GM23338 (cell line): ENCODE data around the gene GCSH. TPM values are rescaled to one million over a fixed set of nuclear protein-coding genes. Genes with fewer than 3 reads are reported as not detected.

Experiments used
- ATAC-seq: fragments of 200-7000 bp; cut with Tn5 transposase; 3 replicates; pipeline ENCODE4 v1.9.1; 2020
- DNase-seq: peaks from one replicate; pipeline ENCODE4 v3.0.0-alpha.2; 2015; ENCODE audit warnings: low spot score
- H2AFZ ChIP-seq: fragments of 200-600 bp; sonication (generic); 2 replicates; pipeline ENCODE4 v1.8.0; 2016; ENCODE audit warnings: antibody characterized with exemption, mild to moderate bottlenecking, moderate library complexity
- H3F3A ChIP-seq: fragments of 200-600 bp; sonication (generic); replicated peaks from 2 replicates; pipeline ENCODE4 v1.8.0; 2017; ENCODE audit warnings: antibody characterized with exemption, mixed run types, low read depth
- H3K27ac ChIP-seq: fragments of 200-600 bp; sonication (generic); 2 replicates; pipeline ENCODE4 v1.6.1; 2016; ENCODE audit warnings: low read depth
- H3K27me3 ChIP-seq: fragments of 200-600 bp; sonication (generic); 2 replicates; pipeline ENCODE4 v1.8.0; 2016; ENCODE audit warnings: mild to moderate bottlenecking, mixed run types, moderate library complexity; ENCODE audit not compliant: insufficient read depth
- H3K36me3 ChIP-seq: fragments of 200-600 bp; sonication (generic); 2 replicates; pipeline ENCODE4 v1.8.0; 2016; ENCODE audit warnings: mild to moderate bottlenecking; ENCODE audit not compliant: insufficient read depth
- H3K4me1 ChIP-seq: fragments of 200-600 bp; sonication (generic); 2 replicates; pipeline ENCODE4 v1.8.0; 2016; ENCODE audit warnings: mild to moderate bottlenecking, moderate library complexity; ENCODE audit not compliant: insufficient read depth
- H3K4me2 ChIP-seq: fragments of 200-600 bp; sonication (generic); 2 replicates; pipeline ENCODE4 v1.7.1; 2017; ENCODE audit warnings: mixed run types
- H3K4me3 ChIP-seq: fragments of 200-600 bp; sonication (generic); 2 replicates; pipeline ENCODE4 v1.6.1; 2016; ENCODE audit warnings: mixed run types
- H3K79me2 ChIP-seq: fragments of 200-600 bp; sonication (generic); replicated peaks from 2 replicates; pipeline ENCODE4 v1.8.0; 2017; ENCODE audit warnings: mild to moderate bottlenecking; ENCODE audit not compliant: insufficient read depth
- H3K9me2 ChIP-seq: fragments of 200-600 bp; sonication (generic); 2 replicates; pipeline ENCODE4 v1.8.0; 2017; ENCODE audit not compliant: insufficient read depth
- H4K20me1 ChIP-seq: fragments of 200-600 bp; sonication (generic); replicated peaks from 2 replicates; pipeline ENCODE4 v1.8.0; 2017; ENCODE audit warnings: mild to moderate bottlenecking; ENCODE audit not compliant: insufficient read depth
- H3K27ac Mint-ChIP-seq: 2 replicates; pipeline ENCODE4 v1.8.0; 2020; ENCODE audit warnings: inconsistent platforms, mild to moderate bottlenecking, moderate library complexity, mixed read lengths
- H3K27me3 Mint-ChIP-seq: 3 replicates; pipeline ENCODE4 v1.8.0; 2022; ENCODE audit warnings: low read depth, mild to moderate bottlenecking, moderate library complexity, mixed read lengths, inconsistent platforms; ENCODE audit not compliant: insufficient read depth, poor library complexity
- H3K36me3 Mint-ChIP-seq: 3 replicates; pipeline ENCODE4 v1.8.0; 2021; ENCODE audit warnings: low read depth, mild to moderate bottlenecking, inconsistent platforms, moderate library complexity, mixed read lengths
- H3K4me1 Mint-ChIP-seq: 3 replicates; pipeline ENCODE4 v1.8.0; 2020; ENCODE audit warnings: mild to moderate bottlenecking, inconsistent platforms, mixed read lengths
- H3K4me3 Mint-ChIP-seq: 3 replicates; pipeline ENCODE4 v1.8.0; 2021; ENCODE audit warnings: moderate library complexity, mild to moderate bottlenecking, inconsistent platforms, mixed read lengths
- H3K9me3 Mint-ChIP-seq: 3 replicates; pipeline ENCODE4 v1.8.0; 2020; ENCODE audit warnings: moderate library complexity, mild to moderate bottlenecking, inconsistent platforms, mixed read lengths
- CREB1 ChIP-seq: fragments of 250-450 bp; sonication (Bioruptor Pico); IDR thresholded peaks from 2 replicates; pipeline ENCODE4 v1.5.0; 2020; ENCODE audit warnings: low read depth, mild to moderate bottlenecking, moderate library complexity
- EZH2 ChIP-seq: fragments of 200-600 bp; sonication (generic); IDR thresholded peaks from one replicate; pipeline ENCODE4 v1.8.0; 2017; ENCODE audit warnings: antibody characterized with exemption, mild to moderate bottlenecking, low read depth; ENCODE audit not compliant: unreplicated experiment
- EZH2phosphoT487 ChIP-seq: fragments of 200-600 bp; sonication (generic); IDR thresholded peaks from one replicate; pipeline ENCODE4 v1.8.1; 2018; ENCODE audit warnings: antibody characterized with exemption; ENCODE audit not compliant: unreplicated experiment
- JUNB ChIP-seq: IDR thresholded peaks from one replicate; pipeline ENCODE4 v1.6.1; 2016; ENCODE audit warnings: antibody characterized with exemption; ENCODE audit not compliant: unreplicated experiment
- NANOG ChIP-seq: IDR thresholded peaks from 2 replicates; pipeline ENCODE4 v1.6.1; 2016; ENCODE audit warnings: antibody characterized with exemption, borderline replicate concordance
- POLR2AphosphoS5 ChIP-seq: IDR thresholded peaks from 2 replicates; pipeline ENCODE4 v1.6.1; 2016; ENCODE audit warnings: antibody characterized with exemption, low read depth
- STAT1 ChIP-seq: IDR thresholded peaks from one replicate; pipeline ENCODE4 v1.6.1; 2016; ENCODE audit warnings: antibody characterized with exemption; ENCODE audit not compliant: unreplicated experiment
- ZNF114 ChIP-seq: fragments of 250-450 bp; sonication (Bioruptor Pico); IDR thresholded peaks from 2 replicates; pipeline ENCODE4 v1.5.0; 2020; ENCODE audit warnings: mild to moderate bottlenecking, moderate library complexity
- ZNF331 ChIP-seq: fragments of 250-450 bp; sonication (Bioruptor Pico); IDR thresholded peaks from 2 replicates; pipeline ENCODE4 v1.5.0; 2020; ENCODE audit warnings: low read depth, mild to moderate bottlenecking, moderate library complexity
- ZNF462 ChIP-seq: fragments of 250-450 bp; sonication (Bioruptor Pico); IDR thresholded peaks from 2 replicates; pipeline ENCODE4 v1.5.0; 2020; ENCODE audit warnings: mild to moderate bottlenecking, moderate library complexity
- polyA plus RNA-seq: library from polyadenylated mRNA; unstranded; fragments of >200 nt; fragmentation: Nextera tagmentation; extraction: Ambion mirVana; gene quantifications from 2 replicates; pipeline ENCODE4 v1.2.1, GENCODE V29; 2016
- total RNA-seq: library from RNA; depleted of rRNA; stranded (reverse); fragments of >200 nt; shearing (Covaris generic); gene quantifications from 2 replicates; pipeline ENCODE4 v1.2.3, GENCODE V29; 2014
- TF ChIP-seq, protein P1 (sequence below): IDR thresholded peaks from 2 replicates; pipeline ENCODE4 v1.6.1; 2016; ENCODE audit warnings: antibody characterized with exemption
- TF ChIP-seq, protein P2 (sequence below): IDR thresholded peaks from one replicate; pipeline ENCODE4 v1.6.1; 2018; ENCODE audit warnings: antibody characterized with exemption; ENCODE audit not compliant: unreplicated experiment
- TF ChIP-seq, protein P3 (sequence below), 2 experiments: fragments of 200-600 bp in 1 of 2; sonication (generic) in 1 of 2; conservative IDR thresholded peaks; 2 replicates each; pipeline versions ENCODE4 v1.5.1 to v1.6.1; 2016 to 2017; ENCODE audit warnings: antibody characterized with exemption in 2 of 2, low read depth in 2 of 2, mild to moderate bottlenecking in 2 of 2, moderate library complexity in 1 of 2

Gene GCSH
- total and polyA plus RNA-seq, 2 experiments from 2014 or later, result 118 to 389 TPM

GRCh38 chr16:81143921-81144471 lies 47.8 kb upstream of the GCSH start:
- Histone ChIP-seq H3K4me3 (no peak overlapping the region), H3K4me2 (no peak overlapping the region), H3K36me3 (no peaks in the 10 kb centered on the region), H3K79me2 (no peaks in the 10 kb centered on the region), H3K4me1 (no peaks in the 10 kb centered on the region), H4K20me1 (no peaks in the 10 kb centered on the region), H3F3A (no peaks in the 10 kb centered on the region), H3K27me3 (no peaks in the 10 kb centered on the region), H2AFZ (no peak overlapping the region), H3K27ac (no peak overlapping the region), H3K9me2 (no peaks in the 10 kb centered on the region)
- no peaks in the 10 kb centered on the region for H3K36me3 Mint-ChIP-seq
- TF ChIP-seq, protein P1, sequence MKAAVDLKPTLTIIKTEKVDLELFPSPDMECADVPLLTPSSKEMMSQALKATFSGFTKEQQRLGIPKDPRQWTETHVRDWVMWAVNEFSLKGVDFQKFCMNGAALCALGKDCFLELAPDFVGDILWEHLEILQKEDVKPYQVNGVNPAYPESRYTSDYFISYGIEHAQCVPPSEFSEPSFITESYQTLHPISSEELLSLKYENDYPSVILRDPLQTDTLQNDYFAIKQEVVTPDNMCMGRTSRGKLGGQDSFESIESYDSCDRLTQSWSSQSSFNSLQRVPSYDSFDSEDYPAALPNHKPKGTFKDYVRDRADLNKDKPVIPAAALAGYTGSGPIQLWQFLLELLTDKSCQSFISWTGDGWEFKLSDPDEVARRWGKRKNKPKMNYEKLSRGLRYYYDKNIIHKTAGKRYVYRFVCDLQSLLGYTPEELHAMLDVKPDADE, result no peak
- TF ChIP-seq, protein P2, sequence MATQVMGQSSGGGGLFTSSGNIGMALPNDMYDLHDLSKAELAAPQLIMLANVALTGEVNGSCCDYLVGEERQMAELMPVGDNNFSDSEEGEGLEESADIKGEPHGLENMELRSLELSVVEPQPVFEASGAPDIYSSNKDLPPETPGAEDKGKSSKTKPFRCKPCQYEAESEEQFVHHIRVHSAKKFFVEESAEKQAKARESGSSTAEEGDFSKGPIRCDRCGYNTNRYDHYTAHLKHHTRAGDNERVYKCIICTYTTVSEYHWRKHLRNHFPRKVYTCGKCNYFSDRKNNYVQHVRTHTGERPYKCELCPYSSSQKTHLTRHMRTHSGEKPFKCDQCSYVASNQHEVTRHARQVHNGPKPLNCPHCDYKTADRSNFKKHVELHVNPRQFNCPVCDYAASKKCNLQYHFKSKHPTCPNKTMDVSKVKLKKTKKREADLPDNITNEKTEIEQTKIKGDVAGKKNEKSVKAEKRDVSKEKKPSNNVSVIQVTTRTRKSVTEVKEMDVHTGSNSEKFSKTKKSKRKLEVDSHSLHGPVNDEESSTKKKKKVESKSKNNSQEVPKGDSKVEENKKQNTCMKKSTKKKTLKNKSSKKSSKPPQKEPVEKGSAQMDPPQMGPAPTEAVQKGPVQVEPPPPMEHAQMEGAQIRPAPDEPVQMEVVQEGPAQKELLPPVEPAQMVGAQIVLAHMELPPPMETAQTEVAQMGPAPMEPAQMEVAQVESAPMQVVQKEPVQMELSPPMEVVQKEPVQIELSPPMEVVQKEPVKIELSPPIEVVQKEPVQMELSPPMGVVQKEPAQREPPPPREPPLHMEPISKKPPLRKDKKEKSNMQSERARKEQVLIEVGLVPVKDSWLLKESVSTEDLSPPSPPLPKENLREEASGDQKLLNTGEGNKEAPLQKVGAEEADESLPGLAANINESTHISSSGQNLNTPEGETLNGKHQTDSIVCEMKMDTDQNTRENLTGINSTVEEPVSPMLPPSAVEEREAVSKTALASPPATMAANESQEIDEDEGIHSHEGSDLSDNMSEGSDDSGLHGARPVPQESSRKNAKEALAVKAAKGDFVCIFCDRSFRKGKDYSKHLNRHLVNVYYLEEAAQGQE, result no peak
- TF ChIP-seq POLR2AphosphoS5, result no peak
- no peak for TF ChIP-seq STAT1
- no peak for TF ChIP-seq ZNF114
- no peak for TF ChIP-seq EZH2
- TF ChIP-seq, protein P3, sequence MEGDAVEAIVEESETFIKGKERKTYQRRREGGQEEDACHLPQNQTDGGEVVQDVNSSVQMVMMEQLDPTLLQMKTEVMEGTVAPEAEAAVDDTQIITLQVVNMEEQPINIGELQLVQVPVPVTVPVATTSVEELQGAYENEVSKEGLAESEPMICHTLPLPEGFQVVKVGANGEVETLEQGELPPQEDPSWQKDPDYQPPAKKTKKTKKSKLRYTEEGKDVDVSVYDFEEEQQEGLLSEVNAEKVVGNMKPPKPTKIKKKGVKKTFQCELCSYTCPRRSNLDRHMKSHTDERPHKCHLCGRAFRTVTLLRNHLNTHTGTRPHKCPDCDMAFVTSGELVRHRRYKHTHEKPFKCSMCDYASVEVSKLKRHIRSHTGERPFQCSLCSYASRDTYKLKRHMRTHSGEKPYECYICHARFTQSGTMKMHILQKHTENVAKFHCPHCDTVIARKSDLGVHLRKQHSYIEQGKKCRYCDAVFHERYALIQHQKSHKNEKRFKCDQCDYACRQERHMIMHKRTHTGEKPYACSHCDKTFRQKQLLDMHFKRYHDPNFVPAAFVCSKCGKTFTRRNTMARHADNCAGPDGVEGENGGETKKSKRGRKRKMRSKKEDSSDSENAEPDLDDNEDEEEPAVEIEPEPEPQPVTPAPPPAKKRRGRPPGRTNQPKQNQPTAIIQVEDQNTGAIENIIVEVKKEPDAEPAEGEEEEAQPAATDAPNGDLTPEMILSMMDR (conservative IDR thresholded peaks at IDR 0.05; ENCODE audit: low read depth in 2 of 2), result no peak
- no peak for TF ChIP-seq JUNB
- no peak for TF ChIP-seq ZNF331 (CRISPR knock-in tag)
- TF ChIP-seq ZNF462 (CRISPR knock-in tag), result no peak
- TF ChIP-seq NANOG, result no peak
- TF ChIP-seq EZH2phosphoT487, result no peak
- TF ChIP-seq CREB1, result no peak
- ATAC-seq, result no peak
- no peak for DNase-seq
- no peak overlapping the region for H3K27ac Mint-ChIP-seq
- H3K9me3 Mint-ChIP-seq, result no peaks in the 10 kb centered on the region
- peaks cover 6% of the 10 kb centered on the region for H3K4me1 Mint-ChIP-seq
- H3K4me3 Mint-ChIP-seq, result no peak overlapping the region
- peaks cover 4% of the 10 kb centered on the region for H3K27me3 Mint-ChIP-seq
